H54 (cell line): ENCODE data around the gene CGAS.
"Not testable (repeated sequence)": the region's sequence is repeated elsewhere in the genome, so short reads cannot be mapped to it uniquely, and the experiment has no call there.

Experiments
- DNase-seq: peaks from one replicate; pipeline ENCODE4 v3.0.0; 2011; ENCODE audit warnings: low spot score, mixed read lengths; ENCODE audit not compliant: insufficient read length
- FAIRE-seq: peaks from 3 replicates; lab custom pipeline; 2011; peaks lifted over from hg19 to GRCh38; lab: Jason Lieb, UNC
- POLR2A ChIP-seq: IDR thresholded peaks from 2 replicates; pipeline ENCODE4 v1.6.1; 2011; ENCODE audit warnings: low read depth, mild to moderate bottlenecking, low read length

CGAS gene

DNA sequence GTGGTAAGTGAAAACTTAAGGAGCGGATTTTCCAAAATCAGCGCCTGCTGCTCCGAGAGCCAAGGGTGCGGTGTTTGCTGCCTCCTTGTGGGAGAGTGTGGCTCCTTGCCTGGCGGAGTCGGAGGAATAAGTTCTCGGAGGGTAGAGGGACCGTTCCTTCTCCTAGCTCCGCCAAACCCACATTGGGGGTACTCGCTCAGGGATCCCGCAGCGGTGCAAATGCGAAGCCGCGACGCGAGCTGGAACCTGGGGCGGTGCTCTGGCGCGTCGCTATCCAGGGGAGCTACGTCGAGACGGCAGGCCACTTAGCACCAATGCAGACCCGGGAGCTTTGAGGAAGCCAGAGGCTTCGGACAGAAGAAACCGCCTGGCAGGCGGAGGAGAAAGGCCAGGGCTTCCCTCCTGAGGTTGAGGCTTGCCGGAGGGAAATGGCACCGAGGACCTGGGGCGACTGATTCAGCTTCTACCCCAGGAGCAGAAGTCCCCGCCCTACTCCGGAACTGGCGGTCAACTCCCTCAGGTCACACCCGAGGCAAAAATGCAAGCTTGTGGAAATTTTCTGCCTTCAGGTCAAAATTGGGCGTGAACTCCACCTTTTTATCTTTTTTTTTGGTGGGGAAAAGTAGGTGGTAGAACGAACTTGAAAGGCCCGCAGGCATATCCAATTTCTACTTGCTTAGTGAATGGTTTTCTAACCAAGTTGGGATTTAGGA lies 63.1 kb downstream of the CGAS start:
- DNase-seq, result peak; percentile 69
- peak; percentile 38 for FAIRE-seq
- TF ChIP-seq POLR2A, result peak; percentile 49

- TF ChIP-seq POLR2A, result no peak
- DNase-seq, result no peak
- FAIRE-seq, result no peak
Measured at GRCh38 chr6:73388433-73388799, 63.7 kb downstream of the CGAS start.

GRCh38 chr6:73382462-73383113 lies 69.5 kb downstream of the CGAS start:
- TF ChIP-seq POLR2A, result no peak
- FAIRE-seq, result no peak
- no peak for DNase-seq

GRCh38 chr6:73381531-73381930 lies 70.6 kb downstream of the CGAS start:
- not testable (repeated sequence) for DNase-seq, FAIRE-seq

DNA sequence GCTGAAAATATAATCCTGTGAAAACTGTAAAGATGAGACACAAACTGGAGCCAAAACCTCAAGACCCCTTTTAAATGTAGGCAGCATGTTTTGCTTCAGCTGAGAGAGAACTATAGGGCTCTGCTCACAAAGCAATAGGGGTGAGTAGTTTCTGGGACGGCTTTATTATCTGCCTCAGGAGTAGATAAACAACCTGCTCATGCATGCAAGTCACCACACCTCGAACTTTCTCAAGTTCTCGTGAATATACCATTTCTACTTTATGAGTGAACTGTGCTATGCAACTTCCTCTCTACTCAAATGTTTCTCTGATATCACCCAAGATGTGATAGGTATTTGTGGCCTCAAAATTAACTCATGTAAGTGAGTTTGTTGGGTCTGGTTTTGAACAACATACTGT lies 74.9 kb downstream of the CGAS start:
- no peak for FAIRE-seq
- no peak for TF ChIP-seq POLR2A
- no peak for DNase-seq

DNA sequence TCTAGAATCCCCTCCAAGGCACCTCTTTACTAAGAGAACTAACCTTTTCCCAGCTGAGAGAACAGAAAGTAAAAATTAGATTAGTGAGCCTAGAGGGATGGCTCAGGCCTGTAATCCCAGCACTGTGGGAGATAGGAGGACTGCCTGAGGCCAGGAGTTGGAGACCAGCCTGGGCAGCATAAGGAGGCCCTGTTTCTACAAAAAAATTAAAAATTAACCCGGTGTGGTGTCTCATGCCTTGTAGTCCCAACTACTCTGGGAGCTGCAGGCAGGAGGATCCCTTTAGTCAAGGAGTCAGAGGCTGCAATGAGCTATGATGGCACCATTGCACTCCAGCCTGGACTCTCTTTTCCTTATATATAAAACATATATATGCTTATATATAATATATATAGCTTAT lies 76.9 kb downstream of the CGAS start:
- no peak for FAIRE-seq
- TF ChIP-seq POLR2A, result no peak
- DNase-seq, result no peak
